MM.1S (cell line): ENCODE measurements around the gene HLA-DRB1.

Experiments used
- DNase-seq: peaks from one replicate; pipeline ENCODE4 v3.0.0-alpha.2; 2015
- H2AFZ ChIP-seq: fragments of 300-600 bp; sonication (generic); 2 replicates; pipeline ENCODE4 v1.6.0; 2016; ENCODE audit warnings: antibody characterized with exemption, low read length
- H3F3A ChIP-seq: fragments of 300-600 bp; sonication (generic); 2 replicates; pipeline ENCODE4 v1.6.1; 2016; ENCODE audit warnings: mild to moderate bottlenecking, antibody characterized with exemption, low read length, moderate library complexity, mixed read lengths; ENCODE audit not compliant: insufficient read depth
- H3K27ac ChIP-seq: fragments of 300-600 bp; sonication (generic); 2 replicates; pipeline ENCODE4 v1.5.1; 2016; ENCODE audit warnings: mild to moderate bottlenecking, low read length
- H3K27me3 ChIP-seq: fragments of 300-600 bp; sonication (generic); replicated peaks from 2 replicates; pipeline ENCODE4 v1.6.0; 2016; ENCODE audit warnings: low read length; ENCODE audit not compliant: insufficient read depth
- H3K36me3 ChIP-seq: fragments of 300-600 bp; sonication (generic); replicated peaks from 2 replicates; pipeline ENCODE4 v1.6.1; 2016; ENCODE audit warnings: mild to moderate bottlenecking, low read length, mixed read lengths; ENCODE audit not compliant: insufficient read depth
- H3K4me1 ChIP-seq: fragments of 300-600 bp; sonication (generic); 2 replicates; pipeline ENCODE4 v1.6.1; 2016; ENCODE audit warnings: low read length, mixed read lengths
- H3K4me2 ChIP-seq: fragments of 300-600 bp; sonication (generic); 2 replicates; pipeline ENCODE4 v1.6.0; 2016; ENCODE audit warnings: low read depth, low read length
- H3K4me3 ChIP-seq: fragments of 300-600 bp; sonication (generic); 2 replicates; pipeline ENCODE4 v1.5.1; 2016; ENCODE audit warnings: low read length, mixed read lengths
- H3K79me2 ChIP-seq: fragments of 300-600 bp; sonication (generic); 2 replicates; pipeline ENCODE4 v1.6.1; 2016; ENCODE audit warnings: mixed run types, low read length, mixed read lengths
- H3K9ac ChIP-seq: fragments of 300-600 bp; sonication (generic); 2 replicates; pipeline ENCODE4 v1.6.1; 2016; ENCODE audit warnings: low read length, mixed read lengths
- H3K9me2 ChIP-seq: fragments of 300-600 bp; sonication (generic); replicated peaks from 2 replicates; pipeline ENCODE4 v1.6.1; 2016; ENCODE audit warnings: mild to moderate bottlenecking, low read length, mixed read lengths; ENCODE audit not compliant: insufficient read depth
- H3K9me3 ChIP-seq: fragments of 300-600 bp; sonication (generic); replicated peaks from 2 replicates; pipeline ENCODE4 v1.6.1; 2016; ENCODE audit warnings: mild to moderate bottlenecking, low read length, mixed read lengths; ENCODE audit not compliant: insufficient read depth
- H4K20me1 ChIP-seq: fragments of 300-600 bp; sonication (generic); 2 replicates; pipeline ENCODE4 v1.6.1; 2016; ENCODE audit warnings: mild to moderate bottlenecking, low read length, moderate library complexity, mixed read lengths; ENCODE audit not compliant: insufficient read depth
- EZH2 ChIP-seq: fragments of 300-600 bp; sonication (generic); optimal IDR thresholded peaks from 2 replicates; pipeline ENCODE3; 2017; ENCODE audit warnings: low read depth, mild to moderate bottlenecking, antibody characterized with exemption, low read length, mixed read lengths
- EZH2phosphoT487 ChIP-seq: fragments of 300-600 bp; sonication (generic); IDR thresholded peaks from 2 replicates; pipeline ENCODE4 v1.6.1; 2018; ENCODE audit warnings: antibody characterized with exemption, low read length
- TF ChIP-seq, protein P1 (sequence below): fragments of 300-600 bp; sonication (generic); IDR thresholded peaks from 2 replicates; pipeline ENCODE4 v1.5.1; 2016; ENCODE audit warnings: antibody characterized with exemption, low read length, mixed read lengths

The HLA-DRB1 gene

DNA sequence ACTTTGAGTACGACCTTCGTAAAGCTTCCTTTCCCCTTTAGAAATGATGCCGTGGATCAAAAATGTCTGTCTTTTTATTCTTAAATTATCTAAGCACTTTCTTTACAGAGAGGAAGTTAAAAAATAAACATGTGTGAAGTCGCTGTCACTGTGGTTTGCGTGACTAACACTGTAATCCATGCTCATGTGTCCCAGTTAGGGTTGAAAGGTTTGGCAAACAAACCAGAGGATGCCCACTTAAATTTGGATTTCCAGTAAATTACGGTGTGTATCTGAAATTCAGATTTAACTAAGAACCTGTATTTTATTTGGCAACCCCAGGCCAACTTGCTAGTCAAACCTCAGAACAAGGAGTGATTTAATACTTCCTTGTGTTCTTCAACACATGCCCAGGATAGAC lies 21.1 kb downstream of the HLA-DRB1 start:
- H3K79me2 ChIP-seq, result no peaks in the 10 kb centered on the region
- no peaks in the 10 kb centered on the region for H3K36me3 ChIP-seq
- H3K9me3 ChIP-seq, result no peaks in the 10 kb centered on the region
- H3K4me1 ChIP-seq, result no peaks in the 10 kb centered on the region
- H3K9me2 ChIP-seq, result no peaks in the 10 kb centered on the region
- H3K4me2 ChIP-seq, result no peak overlapping the region
- H3K27me3 ChIP-seq, result no peaks in the 10 kb centered on the region
- no peak overlapping the region for H3K27ac ChIP-seq
- no peak overlapping the region for H2AFZ ChIP-seq
- no peaks in the 10 kb centered on the region for H4K20me1 ChIP-seq
- TF ChIP-seq, protein P1, sequence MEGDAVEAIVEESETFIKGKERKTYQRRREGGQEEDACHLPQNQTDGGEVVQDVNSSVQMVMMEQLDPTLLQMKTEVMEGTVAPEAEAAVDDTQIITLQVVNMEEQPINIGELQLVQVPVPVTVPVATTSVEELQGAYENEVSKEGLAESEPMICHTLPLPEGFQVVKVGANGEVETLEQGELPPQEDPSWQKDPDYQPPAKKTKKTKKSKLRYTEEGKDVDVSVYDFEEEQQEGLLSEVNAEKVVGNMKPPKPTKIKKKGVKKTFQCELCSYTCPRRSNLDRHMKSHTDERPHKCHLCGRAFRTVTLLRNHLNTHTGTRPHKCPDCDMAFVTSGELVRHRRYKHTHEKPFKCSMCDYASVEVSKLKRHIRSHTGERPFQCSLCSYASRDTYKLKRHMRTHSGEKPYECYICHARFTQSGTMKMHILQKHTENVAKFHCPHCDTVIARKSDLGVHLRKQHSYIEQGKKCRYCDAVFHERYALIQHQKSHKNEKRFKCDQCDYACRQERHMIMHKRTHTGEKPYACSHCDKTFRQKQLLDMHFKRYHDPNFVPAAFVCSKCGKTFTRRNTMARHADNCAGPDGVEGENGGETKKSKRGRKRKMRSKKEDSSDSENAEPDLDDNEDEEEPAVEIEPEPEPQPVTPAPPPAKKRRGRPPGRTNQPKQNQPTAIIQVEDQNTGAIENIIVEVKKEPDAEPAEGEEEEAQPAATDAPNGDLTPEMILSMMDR, result no peak
- no peak for TF ChIP-seq EZH2
- no peak for TF ChIP-seq EZH2phosphoT487
- no peak overlapping the region for H3K9ac ChIP-seq
- no peak for DNase-seq
- no peak overlapping the region for H3K4me3 ChIP-seq
- H3F3A ChIP-seq, result no peaks in the 10 kb centered on the region

DNA sequence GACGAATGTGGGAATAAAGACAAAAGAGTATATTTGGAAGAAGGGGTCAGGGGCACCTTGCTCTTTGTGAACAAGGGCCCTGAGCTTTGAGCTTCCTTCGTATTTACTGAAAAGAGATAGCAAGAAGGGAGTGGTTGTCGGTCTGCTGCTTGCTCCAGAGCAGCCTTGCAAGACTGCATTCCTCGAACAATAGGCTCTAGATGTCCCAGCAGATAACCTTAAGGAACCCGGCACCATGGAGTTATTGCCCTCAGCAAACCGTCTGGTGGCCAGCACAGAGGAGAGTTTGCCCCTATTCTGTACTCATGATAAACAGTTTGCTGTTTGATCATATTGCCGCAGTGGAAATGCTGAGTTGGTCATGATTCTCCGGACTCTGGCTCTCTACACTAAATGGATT lies 22.7 kb downstream of the HLA-DRB1 start:
- no peaks in the 10 kb centered on the region for H3K4me1 ChIP-seq
- no peaks in the 10 kb centered on the region for H3K36me3 ChIP-seq
- no peak overlapping the region for H3K4me3 ChIP-seq
- no peaks in the 10 kb centered on the region for H3K9me3 ChIP-seq
- H3K27ac ChIP-seq, result no peak overlapping the region
- H4K20me1 ChIP-seq, result no peaks in the 10 kb centered on the region
- no peak for TF ChIP-seq EZH2
- no peaks in the 10 kb centered on the region for H3K27me3 ChIP-seq
- H2AFZ ChIP-seq, result no peak overlapping the region
- no peaks in the 10 kb centered on the region for H3K79me2 ChIP-seq
- no peak overlapping the region for H3K9ac ChIP-seq
- no peak overlapping the region for H3K4me2 ChIP-seq
- no peaks in the 10 kb centered on the region for H3F3A ChIP-seq
- no peak for DNase-seq
- H3K9me2 ChIP-seq, result no peaks in the 10 kb centered on the region

DNA sequence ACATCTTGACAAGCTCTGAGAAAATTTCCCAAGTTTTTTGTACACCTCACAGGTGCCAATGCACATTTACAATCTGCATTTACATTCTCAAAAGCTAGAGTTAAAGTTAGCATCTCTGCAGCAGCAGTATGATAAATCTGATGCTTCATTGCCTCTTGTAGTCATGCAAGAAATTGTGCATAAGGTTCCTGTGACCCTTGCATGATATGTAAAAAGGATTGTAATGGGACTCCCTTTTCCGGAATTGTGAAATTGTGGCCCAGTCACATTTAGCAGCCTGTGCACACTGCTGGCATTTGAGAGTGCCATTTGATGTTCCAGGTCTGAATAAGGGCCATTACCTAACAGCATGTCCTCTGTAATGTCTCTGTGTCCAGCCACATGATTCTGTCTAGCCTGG lies 24.1 kb downstream of the HLA-DRB1 start:
- no peaks in the 10 kb centered on the region for H3K27me3 ChIP-seq
- H3K9me2 ChIP-seq, result no peaks in the 10 kb centered on the region
- H3K9me3 ChIP-seq, result no peaks in the 10 kb centered on the region
- no peaks in the 10 kb centered on the region for H4K20me1 ChIP-seq
- no peak for DNase-seq
- no peaks in the 10 kb centered on the region for H3K36me3 ChIP-seq
- H2AFZ ChIP-seq, result no peak overlapping the region
- H3K4me1 ChIP-seq, result no peaks in the 10 kb centered on the region
- no peaks in the 10 kb centered on the region for H3F3A ChIP-seq
- H3K4me2 ChIP-seq, result no peak overlapping the region
- TF ChIP-seq EZH2phosphoT487, result no peak
- TF ChIP-seq, protein P1, result no peak
- TF ChIP-seq EZH2, result no peak
- H3K4me3 ChIP-seq, result no peak overlapping the region
- H3K79me2 ChIP-seq, result no peaks in the 10 kb centered on the region
- no peak overlapping the region for H3K27ac ChIP-seq
- no peak overlapping the region for H3K9ac ChIP-seq

DNA sequence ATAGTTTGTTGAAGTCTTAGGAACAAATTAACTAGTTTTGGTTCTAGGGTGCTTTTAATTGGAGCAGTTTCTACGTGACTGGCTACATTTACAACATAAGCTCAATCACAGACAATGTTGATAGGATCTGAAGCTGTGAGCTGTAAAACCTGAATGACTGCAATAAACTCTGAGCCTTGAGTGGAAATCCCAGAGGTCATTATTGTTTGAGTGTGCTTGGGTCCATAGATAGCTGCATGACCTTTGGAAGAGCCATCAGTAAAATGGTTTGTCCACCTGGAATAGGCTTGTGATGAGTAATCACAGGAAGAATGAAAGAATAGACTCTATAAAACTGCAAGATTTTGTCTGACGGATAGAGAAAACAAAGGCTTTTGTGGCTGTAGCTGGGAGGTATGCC lies 26.7 kb downstream of the HLA-DRB1 start:
- H3F3A ChIP-seq, result no peaks in the 10 kb centered on the region
- no peaks in the 10 kb centered on the region for H3K36me3 ChIP-seq
- no peak overlapping the region for H3K9ac ChIP-seq
- no peak overlapping the region for H3K4me2 ChIP-seq
- H3K79me2 ChIP-seq, result no peaks in the 10 kb centered on the region
- H3K9me2 ChIP-seq, result no peaks in the 10 kb centered on the region
- no peaks in the 10 kb centered on the region for H4K20me1 ChIP-seq
- H3K4me1 ChIP-seq, result no peaks in the 10 kb centered on the region
- DNase-seq, result no peak
- no peak for TF ChIP-seq EZH2phosphoT487
- TF ChIP-seq, protein P1, result no peak
- no peaks in the 10 kb centered on the region for H3K9me3 ChIP-seq
- no peak overlapping the region for H3K27ac ChIP-seq
- no peak overlapping the region for H2AFZ ChIP-seq
- H3K27me3 ChIP-seq, result no peaks in the 10 kb centered on the region
- no peak overlapping the region for H3K4me3 ChIP-seq
